Measurements from ENCODE around the gene MXI1. TPM values are rescaled to one million over a fixed set of nuclear protein-coding genes. Genes with fewer than 3 reads are reported as not detected.

The MXI1 gene
- total RNA-seq, 3 donors from 2014 or later (not counting 1 experiment from before 2014, with no cell fraction given) = 11.2 to 14.1 (median 13.6) TPM

DNA sequence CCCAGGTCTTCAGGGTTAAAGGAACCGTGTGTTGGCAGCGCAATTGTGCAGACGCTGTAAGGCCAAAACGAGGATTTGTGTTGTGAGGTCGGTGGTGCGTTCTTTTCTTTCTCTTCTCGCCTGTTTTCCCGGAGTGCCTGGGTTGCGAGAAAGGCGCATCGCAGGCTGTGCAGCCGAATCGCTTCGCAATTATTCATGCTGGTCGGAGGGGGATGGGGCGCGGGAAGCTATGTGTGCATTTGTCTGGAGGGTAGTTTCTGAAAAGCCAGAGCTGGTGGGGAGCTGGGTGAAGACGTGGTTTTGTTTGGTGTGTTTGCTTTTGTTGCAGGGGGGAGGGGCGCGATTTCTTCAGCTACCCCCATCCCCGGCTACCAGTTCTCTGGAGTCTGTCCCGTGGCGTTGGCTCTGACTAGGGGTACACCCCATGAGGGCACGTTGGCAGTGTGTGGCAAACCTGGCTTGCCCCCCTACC, 2.1 kb downstream of the MXI1 start:
- Histone ChIP-seq H3K36me3 (ENCODE audit: control insufficient read depth, insufficient read depth, low read length) (no peaks in the 10 kb centered on the region), H3K27ac (ENCODE audit: low read length) (peak overlapping the region; percentile 29), H3K27me3 (ENCODE audit: control insufficient read depth, insufficient read depth, low read length) (peaks cover 31% of the 10 kb centered on the region), H3K4me3 (ENCODE audit: low read length) (peak overlapping the region; percentile 49), H3K4me1 (ENCODE audit: control insufficient read depth, insufficient read depth, low read length) (peaks cover 43% of the 10 kb centered on the region), H3K9me3 (ENCODE audit: control insufficient read depth, insufficient read depth, low read length) (no peaks in the 10 kb centered on the region)
- Mint-ChIP-seq H3K36me3 (no peaks in the 10 kb centered on the region), H3K4me1 (peaks cover 54 to 61% of the 10 kb centered on the region in 2 donors), H3K27ac (peak overlapping the region; percentile 3 to 86), H3K9me3 (no peaks in the 10 kb centered on the region), H3K4me3 (peak overlapping the region; percentile 98), H3K27me3 (ENCODE audit: low read depth in 2 of 2) (peaks cover 67 to 79% of the 10 kb centered on the region in 2 donors)
- TF ChIP-seq, protein P1, sequence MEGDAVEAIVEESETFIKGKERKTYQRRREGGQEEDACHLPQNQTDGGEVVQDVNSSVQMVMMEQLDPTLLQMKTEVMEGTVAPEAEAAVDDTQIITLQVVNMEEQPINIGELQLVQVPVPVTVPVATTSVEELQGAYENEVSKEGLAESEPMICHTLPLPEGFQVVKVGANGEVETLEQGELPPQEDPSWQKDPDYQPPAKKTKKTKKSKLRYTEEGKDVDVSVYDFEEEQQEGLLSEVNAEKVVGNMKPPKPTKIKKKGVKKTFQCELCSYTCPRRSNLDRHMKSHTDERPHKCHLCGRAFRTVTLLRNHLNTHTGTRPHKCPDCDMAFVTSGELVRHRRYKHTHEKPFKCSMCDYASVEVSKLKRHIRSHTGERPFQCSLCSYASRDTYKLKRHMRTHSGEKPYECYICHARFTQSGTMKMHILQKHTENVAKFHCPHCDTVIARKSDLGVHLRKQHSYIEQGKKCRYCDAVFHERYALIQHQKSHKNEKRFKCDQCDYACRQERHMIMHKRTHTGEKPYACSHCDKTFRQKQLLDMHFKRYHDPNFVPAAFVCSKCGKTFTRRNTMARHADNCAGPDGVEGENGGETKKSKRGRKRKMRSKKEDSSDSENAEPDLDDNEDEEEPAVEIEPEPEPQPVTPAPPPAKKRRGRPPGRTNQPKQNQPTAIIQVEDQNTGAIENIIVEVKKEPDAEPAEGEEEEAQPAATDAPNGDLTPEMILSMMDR (IDR thresholded peaks at IDR 0.05) = no peak
- DNase-seq = peak in 1 of 2 donors; percentile 85
- peak; percentile 33 to 48 (median 36) for ATAC-seq
- under 1% methylated on average over 23 of the region's 24 CpGs for WGBS (ENCODE audit: insufficient coverage)
- intact Hi-C loops (cut with micrococcal nuclease) = loop anchor here (1.0 to 5.0 kb wide), 3 partner anchors 52 to 72 kb away; no protein-coding TSS in a partner anchor

DNA sequence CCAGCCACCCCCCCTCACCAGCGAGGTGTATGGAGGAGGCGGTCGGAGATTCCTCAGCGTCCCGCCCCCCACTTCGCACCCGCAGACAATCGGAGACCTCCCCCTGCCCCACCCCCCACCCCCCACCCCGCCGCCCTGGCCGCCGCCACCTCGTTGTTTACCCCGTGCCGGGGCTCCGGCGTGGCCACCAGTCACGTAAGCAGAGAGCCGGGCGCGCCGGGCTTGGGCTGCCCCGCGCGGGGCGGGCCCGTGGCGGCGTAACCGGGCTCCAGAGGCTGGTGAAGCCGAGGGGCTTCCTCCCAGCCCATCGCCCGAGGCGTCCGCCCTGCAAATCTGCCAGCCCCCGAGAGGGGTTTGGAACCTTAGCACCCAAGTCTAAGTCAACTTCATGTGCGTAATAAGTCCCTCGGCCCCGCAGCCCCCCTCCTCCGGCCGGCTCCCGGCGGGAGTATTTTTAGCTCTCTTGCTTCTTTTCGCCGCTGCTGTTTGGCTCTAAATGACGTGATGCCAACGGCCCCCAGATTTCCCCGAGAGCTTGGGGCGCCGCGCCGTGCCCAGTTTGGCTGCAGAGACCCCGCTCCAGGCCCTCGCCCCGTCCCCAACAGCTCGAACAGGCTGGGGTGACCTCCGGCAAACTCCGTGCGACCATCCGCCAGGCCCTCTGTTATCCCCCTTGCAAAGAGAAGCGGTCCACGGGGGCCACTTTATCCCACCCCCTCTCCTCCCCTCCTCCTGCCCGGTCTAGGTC, 2.7 kb downstream of the MXI1 start:
- peak; percentile 44 to 58 (median 53) for ATAC-seq
- Mint-ChIP-seq H3K27me3 (ENCODE audit: low read depth in 2 of 2) (peaks cover 61 to 75% of the 10 kb centered on the region in 2 donors), H3K36me3 (no peaks in the 10 kb centered on the region), H3K4me3 (peak overlapping the region; percentile 98), H3K9me3 (no peaks in the 10 kb centered on the region), H3K27ac (peak overlapping the region; percentile 63 to 86), H3K4me1 (peaks cover 54 to 61% of the 10 kb centered on the region in 2 donors)
- TF ChIP-seq, protein P1 (IDR thresholded peaks at IDR 0.05) = no peak
- Histone ChIP-seq H3K27me3 (ENCODE audit: control insufficient read depth, insufficient read depth, low read length) (peaks cover 31% of the 10 kb centered on the region), H3K36me3 (ENCODE audit: control insufficient read depth, insufficient read depth, low read length) (no peaks in the 10 kb centered on the region), H3K9me3 (ENCODE audit: control insufficient read depth, insufficient read depth, low read length) (no peaks in the 10 kb centered on the region), H3K4me3 (ENCODE audit: low read length) (peak overlapping the region; percentile 57), H3K27ac (ENCODE audit: low read length) (peak overlapping the region; percentile 71), H3K4me1 (ENCODE audit: control insufficient read depth, insufficient read depth, low read length) (peaks cover 44% of the 10 kb centered on the region)
- intact Hi-C loops (cut with micrococcal nuclease) = loop anchor here (1.0 to 5.0 kb wide), 4 partner anchors 53 to 287 kb away; partner anchors contain the start of gene DUSP5
- peak in 1 of 2 donors; percentile 55 for DNase-seq
- under 1% methylated on average over 53 of the region's 63 CpGs for WGBS (ENCODE audit: insufficient coverage)

DNA sequence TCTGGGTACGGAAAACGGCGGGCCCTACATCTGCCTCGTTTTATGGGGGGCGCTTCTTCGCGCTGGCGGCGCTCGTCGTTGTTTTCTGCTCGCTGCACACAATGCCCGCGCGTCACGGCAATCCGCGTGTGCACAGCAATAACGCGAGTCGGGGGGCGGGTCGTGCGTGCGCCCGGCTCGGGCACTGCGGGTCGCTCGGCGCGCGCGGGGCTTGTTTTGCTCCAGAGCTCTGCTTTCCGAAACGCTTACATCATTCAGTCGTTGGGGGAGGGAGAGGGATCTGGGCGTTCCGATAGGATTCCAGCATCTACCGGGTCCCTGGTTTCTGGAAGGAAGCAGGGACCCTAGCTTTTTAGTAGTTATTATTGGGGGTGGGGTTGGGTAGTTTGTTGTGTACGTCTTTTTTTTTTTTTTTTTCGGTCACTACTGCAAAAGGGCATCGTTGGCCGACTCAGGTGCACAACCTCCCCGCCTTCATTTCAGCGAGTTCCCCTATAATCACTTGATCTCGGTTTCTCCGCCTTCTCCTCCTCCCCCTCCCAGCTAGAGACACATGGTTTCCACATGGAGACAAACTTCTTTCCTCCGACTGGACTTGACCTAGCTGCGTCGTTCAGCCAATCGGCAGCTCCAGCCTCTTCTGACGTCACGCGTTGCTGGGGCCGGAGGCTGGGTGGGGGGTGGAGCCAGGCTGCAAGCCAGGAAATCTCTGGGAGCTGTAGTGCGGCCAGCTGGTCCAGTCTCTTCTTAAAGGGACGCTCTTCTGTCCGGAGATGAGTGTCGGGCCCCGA, 3.5 kb downstream of the MXI1 start:
- Mint-ChIP-seq H3K27ac (peak overlapping the region; percentile 63 to 86), H3K36me3 (no peaks in the 10 kb centered on the region), H3K9me3 (no peaks in the 10 kb centered on the region), H3K4me1 (peaks cover 54 to 61% of the 10 kb centered on the region in 2 donors), H3K4me3 (peak overlapping the region; percentile 96), H3K27me3 (ENCODE audit: low read depth in 2 of 2) (peaks cover 58 to 75% of the 10 kb centered on the region in 2 donors)
- under 1% methylated on average over 60 of the region's 61 CpGs for WGBS (ENCODE audit: insufficient coverage)
- peaks cover 30% of the 10 kb centered on the region for H3K27me3 ChIP-seq (ENCODE audit: control insufficient read depth, insufficient read depth, low read length)
- TF ChIP-seq, protein P1 (IDR thresholded peaks at IDR 0.05) = no peak
- peak overlapping the region; percentile 71 for H3K27ac ChIP-seq (ENCODE audit: low read length)
- no peaks in the 10 kb centered on the region for H3K36me3 ChIP-seq (ENCODE audit: control insufficient read depth, insufficient read depth, low read length)
- no peaks in the 10 kb centered on the region for H3K9me3 ChIP-seq (ENCODE audit: control insufficient read depth, insufficient read depth, low read length)
- intact Hi-C loops (cut with micrococcal nuclease) = loop anchor here (1.0 to 5.0 kb wide), 2 partner anchors 14 to 286 kb away; partner anchors contain the start of gene DUSP5
- peak overlapping the region; percentile 57 for H3K4me3 ChIP-seq (ENCODE audit: low read length)
- peak; percentile 73 to 81 (median 78) for ATAC-seq
- peaks cover 48% of the 10 kb centered on the region for H3K4me1 ChIP-seq (ENCODE audit: control insufficient read depth, insufficient read depth, low read length)
- DNase-seq = peak; percentile 88 to 95

All from natural killer cell (primary cell).